Hepatocyte (in vitro differentiated cells): ENCODE results near the gene ZDHHC14. TPM values are rescaled to one million over a fixed set of nuclear protein-coding genes. Genes with fewer than 3 reads are reported as not detected.

Experiments used
- DNase-seq: peaks from one replicate; pipeline ENCODE4 v3.0.0-alpha.2; 2016; ENCODE audit warnings: low spot score
- H2AFZ ChIP-seq: fragments of 200-600 bp; sonication (generic); 2 replicates; pipeline ENCODE4 v1.6.0; 2016; ENCODE audit warnings: antibody characterized with exemption, mild to moderate bottlenecking
- H3K27ac ChIP-seq: fragments of 200-600 bp; sonication (generic); 2 replicates; pipeline ENCODE4 v1.5.1; 2016; ENCODE audit warnings: mild to moderate bottlenecking
- H3K27me3 ChIP-seq: fragments of 200-600 bp; sonication (generic); 2 replicates; pipeline ENCODE4 v1.6.1; 2016
- H3K36me3 ChIP-seq: fragments of 200-600 bp; sonication (generic); replicated peaks from 2 replicates; pipeline ENCODE4 v1.5.1; 2016; ENCODE audit warnings: low read depth; ENCODE audit not compliant: insufficient read depth
- H3K4me1 ChIP-seq: fragments of 200-600 bp; sonication (generic); 2 replicates; pipeline ENCODE4 v1.5.1; 2016; ENCODE audit warnings: mild to moderate bottlenecking, moderate library complexity; ENCODE audit not compliant: insufficient read depth
- H3K4me2 ChIP-seq: fragments of 200-600 bp; sonication (generic); 2 replicates; pipeline ENCODE4 v1.6.0; 2016
- H3K4me3 ChIP-seq: fragments of 200-600 bp; sonication (generic); 2 replicates; pipeline ENCODE4 v1.5.1; 2016; ENCODE audit warnings: mild to moderate bottlenecking
- H3K79me2 ChIP-seq: fragments of 200-600 bp; sonication (generic); 2 replicates; pipeline ENCODE4 v1.6.0; 2017; ENCODE audit warnings: mild to moderate bottlenecking
- H3K9me2 ChIP-seq: fragments of 200-600 bp; sonication (generic); replicated peaks from 2 replicates; pipeline ENCODE4 v1.6.0; 2017; ENCODE audit warnings: mild to moderate bottlenecking; ENCODE audit not compliant: insufficient read depth
- H3K9me3 ChIP-seq: fragments of 200-600 bp; sonication (generic); 2 replicates; pipeline ENCODE4 v1.5.1; 2016; ENCODE audit warnings: low read depth, mild to moderate bottlenecking
- H4K20me1 ChIP-seq: fragments of 200-600 bp; sonication (generic); 2 replicates; pipeline ENCODE4 v1.6.0; 2016; ENCODE audit warnings: mild to moderate bottlenecking; ENCODE audit not compliant: insufficient read depth, poor library complexity, severe bottlenecking
- EZH2 ChIP-seq: fragments of 200-600 bp; sonication (generic); IDR thresholded peaks from 2 replicates; pipeline ENCODE4 v1.6.1; 2016; ENCODE audit warnings: antibody characterized with exemption, mild to moderate bottlenecking, borderline replicate concordance
- EZH2phosphoT487 ChIP-seq: fragments of 200-600 bp; sonication (generic); IDR thresholded peaks from one replicate; pipeline ENCODE4 v1.6.1; 2018; ENCODE audit warnings: antibody characterized with exemption, mild to moderate bottlenecking, low read depth, moderate library complexity; ENCODE audit not compliant: unreplicated experiment, severe bottlenecking
- WGBS: methylation state at CpG from one replicate; pipeline ENCODE4 v1.1.6; 2016; ENCODE audit warnings: low lambda C conversion rate; ENCODE audit errors: missing lambda C conversion rate; 5-methylcytosine and 5-hydroxymethylcytosine counted together
- polyA plus RNA-seq: library from polyadenylated mRNA; unstranded; fragments of >200 nt; fragmentation: Nextera tagmentation; extraction: Ambion mirVana; gene quantifications from 2 replicates; pipeline ENCODE4 v1.2.1, GENCODE V29; 2016
- total RNA-seq: library from RNA; depleted of rRNA; stranded (reverse); fragments of >200 nt; gene quantifications from 2 replicates; pipeline ENCODE4 v1.2.3, GENCODE V29; 2014
- TF ChIP-seq, protein P1 (sequence below): fragments of 200-600 bp; sonication (generic); IDR thresholded peaks from 2 replicates; pipeline ENCODE4 v1.5.1; 2016; ENCODE audit warnings: antibody characterized with exemption, mild to moderate bottlenecking; ENCODE audit not compliant: poor library complexity

Gene ZDHHC14
- total and polyA plus RNA-seq, 2 experiments from 2014 or later: 11.8 to 25.2 TPM

- no peaks in the 10 kb centered on the region for H4K20me1 ChIP-seq
- H3K79me2 ChIP-seq: no peaks in the 10 kb centered on the region
- H3K4me1 ChIP-seq: peaks cover 14% of the 10 kb centered on the region
- TF ChIP-seq EZH2phosphoT487: no peak
- H3K9me2 ChIP-seq: no peaks in the 10 kb centered on the region
- H2AFZ ChIP-seq: no peak overlapping the region
- H3K4me2 ChIP-seq: no peak overlapping the region
- H3K27me3 ChIP-seq: no peaks in the 10 kb centered on the region
- 96% methylated on average over 28 of the region's 37 CpGs for WGBS
- H3K9me3 ChIP-seq: no peaks in the 10 kb centered on the region
- no peaks in the 10 kb centered on the region for H3K36me3 ChIP-seq
- H3K27ac ChIP-seq: no peak overlapping the region
- DNase-seq: no peak
- H3K4me3 ChIP-seq: no peak overlapping the region
Measured at GRCh38 chr6:157672726-157673412, 291.9 kb downstream of the ZDHHC14 start.

DNA sequence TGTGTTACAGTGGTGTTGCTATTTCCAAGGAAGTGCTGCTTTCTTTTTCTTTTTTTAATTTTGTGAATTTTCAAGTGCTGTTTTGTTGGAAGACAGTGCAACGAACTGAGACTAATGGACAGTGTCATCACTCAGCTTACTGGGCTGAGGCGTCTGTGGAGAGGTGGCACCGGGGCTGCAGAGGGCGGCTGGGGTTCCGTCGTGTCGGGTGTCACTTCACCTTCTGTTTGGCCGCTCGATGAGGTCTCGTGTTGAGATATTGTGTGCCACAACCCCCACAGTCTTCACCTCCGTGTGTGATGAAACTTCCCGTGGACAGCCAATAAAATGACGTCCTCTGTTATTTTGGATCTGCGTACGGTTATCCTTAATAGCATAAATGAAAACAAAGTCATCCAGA, 292.6 kb downstream of the ZDHHC14 start:
- H3K9me2 ChIP-seq: no peaks in the 10 kb centered on the region
- H3K79me2 ChIP-seq: no peaks in the 10 kb centered on the region
- H3K9me3 ChIP-seq: no peaks in the 10 kb centered on the region
- H3K4me3 ChIP-seq: no peak overlapping the region
- WGBS: 91% methylated on average over 15 of the region's 15 CpGs
- no peaks in the 10 kb centered on the region for H3K36me3 ChIP-seq
- DNase-seq: no peak
- TF ChIP-seq EZH2: no peak
- no peak for TF ChIP-seq EZH2phosphoT487
- TF ChIP-seq, protein P1, sequence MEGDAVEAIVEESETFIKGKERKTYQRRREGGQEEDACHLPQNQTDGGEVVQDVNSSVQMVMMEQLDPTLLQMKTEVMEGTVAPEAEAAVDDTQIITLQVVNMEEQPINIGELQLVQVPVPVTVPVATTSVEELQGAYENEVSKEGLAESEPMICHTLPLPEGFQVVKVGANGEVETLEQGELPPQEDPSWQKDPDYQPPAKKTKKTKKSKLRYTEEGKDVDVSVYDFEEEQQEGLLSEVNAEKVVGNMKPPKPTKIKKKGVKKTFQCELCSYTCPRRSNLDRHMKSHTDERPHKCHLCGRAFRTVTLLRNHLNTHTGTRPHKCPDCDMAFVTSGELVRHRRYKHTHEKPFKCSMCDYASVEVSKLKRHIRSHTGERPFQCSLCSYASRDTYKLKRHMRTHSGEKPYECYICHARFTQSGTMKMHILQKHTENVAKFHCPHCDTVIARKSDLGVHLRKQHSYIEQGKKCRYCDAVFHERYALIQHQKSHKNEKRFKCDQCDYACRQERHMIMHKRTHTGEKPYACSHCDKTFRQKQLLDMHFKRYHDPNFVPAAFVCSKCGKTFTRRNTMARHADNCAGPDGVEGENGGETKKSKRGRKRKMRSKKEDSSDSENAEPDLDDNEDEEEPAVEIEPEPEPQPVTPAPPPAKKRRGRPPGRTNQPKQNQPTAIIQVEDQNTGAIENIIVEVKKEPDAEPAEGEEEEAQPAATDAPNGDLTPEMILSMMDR: no peak
- no peak overlapping the region for H2AFZ ChIP-seq
- no peak overlapping the region for H3K27ac ChIP-seq
- H3K4me1 ChIP-seq: peaks cover 13% of the 10 kb centered on the region
- H4K20me1 ChIP-seq: no peaks in the 10 kb centered on the region
- H3K4me2 ChIP-seq: no peak overlapping the region
- no peaks in the 10 kb centered on the region for H3K27me3 ChIP-seq

- TF ChIP-seq EZH2: no peak
- H3K4me1 ChIP-seq: peaks cover 13% of the 10 kb centered on the region
- H3K27me3 ChIP-seq: no peaks in the 10 kb centered on the region
- H3K79me2 ChIP-seq: no peaks in the 10 kb centered on the region
- DNase-seq: no peak
- no peaks in the 10 kb centered on the region for H4K20me1 ChIP-seq
- no peaks in the 10 kb centered on the region for H3K9me2 ChIP-seq
- 95% methylated on average over 8 of the region's 8 CpGs for WGBS
- no peak overlapping the region for H3K4me3 ChIP-seq
- H2AFZ ChIP-seq: no peak overlapping the region
- H3K27ac ChIP-seq: no peak overlapping the region
- H3K4me2 ChIP-seq: no peak overlapping the region
- no peaks in the 10 kb centered on the region for H3K9me3 ChIP-seq
- no peaks in the 10 kb centered on the region for H3K36me3 ChIP-seq
Measured at GRCh38 chr6:157674061-157674460, 293.1 kb downstream of the ZDHHC14 start.

DNA sequence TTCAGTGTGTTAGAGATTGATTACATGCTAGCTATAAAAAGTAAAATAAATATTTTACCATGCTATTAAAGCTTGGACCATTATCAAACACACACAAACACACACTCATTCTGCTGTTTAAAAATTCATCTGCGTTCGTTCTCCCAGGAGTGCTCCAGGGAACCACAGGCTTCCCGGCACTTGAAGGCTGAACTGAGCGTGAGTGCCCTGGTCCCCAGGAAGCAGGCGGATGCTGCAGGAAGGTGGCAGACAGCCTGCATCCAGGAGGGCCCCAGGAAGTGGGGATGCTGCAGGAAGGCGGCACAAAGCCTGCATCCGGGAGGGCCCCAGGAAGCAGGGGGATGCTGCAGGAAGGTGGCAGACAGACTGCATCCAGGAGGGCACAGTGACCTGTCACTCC, 294.8 kb downstream of the ZDHHC14 start:
- no peak for DNase-seq
- TF ChIP-seq EZH2 (no peak), EZH2phosphoT487 (no peak)
- TF ChIP-seq, protein P1: no peak
- Histone ChIP-seq H2AFZ (no peak overlapping the region), H3K4me1 (no peaks in the 10 kb centered on the region), H3K27me3 (no peaks in the 10 kb centered on the region), H3K4me3 (no peak overlapping the region), H3K79me2 (no peaks in the 10 kb centered on the region), H3K9me3 (no peaks in the 10 kb centered on the region), H4K20me1 (no peaks in the 10 kb centered on the region), H3K27ac (no peak overlapping the region), H3K9me2 (no peaks in the 10 kb centered on the region), H3K36me3 (no peaks in the 10 kb centered on the region), H3K4me2 (no peak overlapping the region)
- WGBS: 79% methylated on average over 7 of the region's 7 CpGs
